NT2/D1 (cell line): ENCODE data around the gene EEF2KMT.
"Not testable (repeated sequence)": the region's sequence is repeated elsewhere in the genome, so short reads cannot be mapped to it uniquely, and the experiment has no call there.

Source experiments
- YY1 ChIP-seq: IDR thresholded peaks from 2 replicates; pipeline ENCODE4 v1.6.1; 2011; ENCODE audit not compliant: insufficient read length, insufficient read depth
- ZNF274 ChIP-seq: IDR thresholded peaks from 2 replicates; pipeline ENCODE4 v1.6.1; 2011; ENCODE audit warnings: mild to moderate bottlenecking, low read depth, low read length

- TF ChIP-seq YY1, ZNF274: not testable (repeated sequence)
Measured at GRCh38 chr16:5080461-5080860, 17.1 kb downstream of the EEF2KMT start.
